Immature natural killer cell (primary cell): ENCODE results near the gene CCDC40. TPM values are rescaled to one million over a fixed set of nuclear protein-coding genes. Genes with fewer than 3 reads are reported as not detected.

Experiments used
- DNase-seq, 3 donors: peaks; one replicate each; pipeline ENCODE4 v3.0.0; 2022; ENCODE audit warnings: mixed read lengths in 1 of 3
- H3K27ac Mint-ChIP-seq, 6 donors: one replicate each; pipeline ENCODE4 v1.8.0; 2020; ENCODE audit warnings: mixed read lengths in 6 of 6, mild to moderate bottlenecking in 5 of 6, inconsistent platforms in 4 of 6, moderate library complexity in 3 of 6
- H3K27me3 Mint-ChIP-seq, 3 donors: one replicate each; pipeline ENCODE4 v1.8.0; 2020 to 2021; ENCODE audit warnings: low read depth in 3 of 3, mild to moderate bottlenecking in 3 of 3, mixed read lengths in 3 of 3, moderate library complexity in 3 of 3, inconsistent platforms in 1 of 3
- H3K36me3 Mint-ChIP-seq, 3 donors: one replicate each; pipeline ENCODE4 v1.8.0; 2020; ENCODE audit warnings: mixed read lengths in 3 of 3, inconsistent platforms in 2 of 3, mild to moderate bottlenecking in 2 of 3
- H3K4me1 Mint-ChIP-seq, 2 donors: one replicate each; pipeline ENCODE4 v1.8.0; 2020; ENCODE audit warnings: inconsistent platforms in 2 of 2, mild to moderate bottlenecking in 2 of 2, mixed read lengths in 2 of 2, moderate library complexity in 1 of 2
- H3K4me3 Mint-ChIP-seq, 5 donors: one replicate each; pipeline ENCODE4 v1.8.0; 2020; ENCODE audit warnings: mild to moderate bottlenecking in 5 of 5, mixed read lengths in 5 of 5, inconsistent platforms in 3 of 5, moderate library complexity in 3 of 5
- H3K9me3 Mint-ChIP-seq, 6 donors: one replicate each; pipeline ENCODE4 v1.8.0; 2020; ENCODE audit warnings: mild to moderate bottlenecking in 6 of 6, mixed read lengths in 6 of 6, inconsistent platforms in 4 of 6, moderate library complexity in 3 of 6
- polyA plus RNA-seq, 3 donors: library from polyadenylated mRNA; unstranded; fragments of 300-500 nt; fragmentation: Illumina TruSeq; gene quantifications; one replicate each; pipeline ENCODE4 v1.2.3, GENCODE V29; 2021

CCDC40 gene
- polyA plus RNA-seq, 3 donors from 2014 or later = not detected

- H3K27me3 Mint-ChIP-seq = peaks cover 0 to 5% (median 0%) of the 10 kb centered on the region in 3 donors
- H3K36me3 Mint-ChIP-seq = no peaks in the 10 kb centered on the region
- no peak for DNase-seq
- H3K27ac Mint-ChIP-seq = no peak overlapping the region
- no peaks in the 10 kb centered on the region for H3K4me1 Mint-ChIP-seq
- H3K9me3 Mint-ChIP-seq = no peaks in the 10 kb centered on the region
- H3K4me3 Mint-ChIP-seq = no peak overlapping the region
Observed at GRCh38 chr17:80058311-80058955, 22.0 kb downstream of the CCDC40 start.

GRCh38 chr17:80060644-80061043 is 24.2 kb downstream of the CCDC40 start:
- no peak for DNase-seq
- H3K4me3 Mint-ChIP-seq = no peak overlapping the region
- H3K4me1 Mint-ChIP-seq = no peaks in the 10 kb centered on the region
- H3K36me3 Mint-ChIP-seq = no peaks in the 10 kb centered on the region
- H3K9me3 Mint-ChIP-seq = no peaks in the 10 kb centered on the region
- H3K27ac Mint-ChIP-seq = no peak overlapping the region
- H3K27me3 Mint-ChIP-seq = peaks cover 0 to 5% (median 0%) of the 10 kb centered on the region in 3 donors

DNA sequence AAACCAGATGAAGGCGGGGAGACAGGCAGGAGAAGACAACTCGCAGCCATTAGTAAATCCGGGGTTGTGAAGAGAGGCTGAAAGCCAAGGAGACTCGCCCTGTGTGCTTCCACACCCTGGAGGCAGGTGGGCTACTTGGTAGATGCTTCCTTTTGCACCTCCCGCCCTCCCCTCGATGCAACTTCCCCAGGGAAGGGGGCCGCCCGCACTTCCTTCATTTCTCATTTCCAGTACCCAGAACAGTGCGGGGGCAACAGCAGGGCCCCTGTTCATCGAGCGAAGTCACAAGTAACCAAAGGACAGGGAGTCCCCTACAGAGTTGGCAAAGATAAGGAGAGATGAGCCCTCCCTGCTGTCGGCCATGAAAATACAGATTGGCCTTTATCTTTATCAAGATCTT is 25.0 kb downstream of the CCDC40 start:
- no peak overlapping the region for H3K4me3 Mint-ChIP-seq
- DNase-seq = no peak
- no peaks in the 10 kb centered on the region for H3K4me1 Mint-ChIP-seq
- H3K27ac Mint-ChIP-seq = no peak overlapping the region
- H3K9me3 Mint-ChIP-seq = no peaks in the 10 kb centered on the region
- peaks cover 0 to 5% (median 0%) of the 10 kb centered on the region in 3 donors for H3K27me3 Mint-ChIP-seq
- H3K36me3 Mint-ChIP-seq = no peaks in the 10 kb centered on the region

GRCh38 chr17:80063830-80064585 is 27.6 kb downstream of the CCDC40 start:
- no peaks in the 10 kb centered on the region for H3K36me3 Mint-ChIP-seq
- H3K4me1 Mint-ChIP-seq = no peaks in the 10 kb centered on the region
- H3K27me3 Mint-ChIP-seq = peaks cover 0 to 5% (median 0%) of the 10 kb centered on the region in 3 donors
- H3K9me3 Mint-ChIP-seq = no peaks in the 10 kb centered on the region
- no peak for DNase-seq
- no peak overlapping the region for H3K27ac Mint-ChIP-seq
- H3K4me3 Mint-ChIP-seq = no peak overlapping the region

GRCh38 chr17:80064696-80065095 is 28.3 kb downstream of the CCDC40 start:
- H3K4me3 Mint-ChIP-seq = no peak overlapping the region
- H3K36me3 Mint-ChIP-seq = no peaks in the 10 kb centered on the region
- H3K27ac Mint-ChIP-seq = no peak overlapping the region
- no peak for DNase-seq
- H3K4me1 Mint-ChIP-seq = no peaks in the 10 kb centered on the region
- H3K27me3 Mint-ChIP-seq = peaks cover 0 to 10% (median 0%) of the 10 kb centered on the region in 3 donors
- H3K9me3 Mint-ChIP-seq = no peaks in the 10 kb centered on the region

- peaks cover 0 to 7% (median 0%) of the 10 kb centered on the region in 3 donors for H3K27me3 Mint-ChIP-seq
- H3K36me3 Mint-ChIP-seq = no peaks in the 10 kb centered on the region
- no peaks in the 10 kb centered on the region for H3K4me1 Mint-ChIP-seq
- no peak overlapping the region for H3K4me3 Mint-ChIP-seq
- no peak for DNase-seq
- H3K9me3 Mint-ChIP-seq = no peaks in the 10 kb centered on the region
- H3K27ac Mint-ChIP-seq = no peak overlapping the region
Observed at GRCh38 chr17:80065478-80066170, 29.2 kb downstream of the CCDC40 start.

- Mint-ChIP-seq H3K36me3 (no peaks in the 10 kb centered on the region), H3K9me3 (no peaks in the 10 kb centered on the region), H3K27me3 (peaks cover 0 to 5% (median under 1%) of the 10 kb centered on the region in 3 donors), H3K4me3 (no peak overlapping the region), H3K27ac (no peak overlapping the region), H3K4me1 (peaks cover 0 to 4% of the 10 kb centered on the region in 2 donors)
- DNase-seq = no peak
Observed at GRCh38 chr17:80067393-80067986, 31.0 kb downstream of the CCDC40 start.

- DNase-seq = no peak
- Mint-ChIP-seq H3K27me3 (peaks cover 0 to 5% (median 3%) of the 10 kb centered on the region in 3 donors), H3K27ac (no peak overlapping the region), H3K4me1 (peaks cover 0 to 4% of the 10 kb centered on the region in 2 donors), H3K36me3 (no peaks in the 10 kb centered on the region), H3K4me3 (no peak overlapping the region), H3K9me3 (no peaks in the 10 kb centered on the region)
Observed at GRCh38 chr17:80068301-80069222, 32.1 kb downstream of the CCDC40 start.

DNA sequence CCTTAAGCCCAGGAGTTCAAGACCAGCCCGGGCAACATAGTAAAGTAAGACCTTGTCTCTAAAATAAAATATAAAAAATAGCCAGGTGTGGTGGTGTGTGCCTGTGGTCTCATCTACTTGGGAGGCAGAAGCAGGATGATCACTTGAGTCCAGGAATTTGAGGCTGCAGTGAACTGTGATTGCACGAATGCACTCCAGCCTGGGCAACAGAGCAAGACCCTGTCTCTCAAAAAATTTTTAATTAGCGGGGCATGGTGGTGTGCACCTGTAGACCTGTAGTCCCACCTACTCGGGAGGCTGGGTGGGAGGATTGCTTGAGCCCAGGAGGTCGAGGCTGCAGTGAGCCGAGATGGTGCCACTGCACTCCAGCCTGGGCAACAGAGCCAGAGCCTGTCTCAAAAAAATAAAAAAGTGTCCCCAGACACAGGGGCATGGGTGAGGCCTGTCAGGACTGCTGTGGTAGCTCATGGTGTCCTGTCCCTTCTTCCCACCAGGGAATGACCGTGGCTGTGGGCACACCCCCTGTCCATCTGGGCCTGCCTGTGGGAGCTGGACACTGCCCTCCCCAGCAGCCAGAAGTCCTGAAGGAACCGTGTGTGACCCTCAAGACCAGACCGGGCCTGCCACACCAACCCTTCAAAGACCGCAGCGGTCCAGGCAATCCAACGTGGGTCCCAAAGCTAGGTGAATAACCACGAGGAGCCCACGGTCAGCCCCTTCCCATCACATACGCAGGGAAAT is 34.1 kb downstream of the CCDC40 start:
- Mint-ChIP-seq H3K9me3 (no peaks in the 10 kb centered on the region), H3K4me1 (peaks cover 0 to 4% of the 10 kb centered on the region in 2 donors), H3K27me3 (peaks cover 0 to 8% (median 3%) of the 10 kb centered on the region in 3 donors), H3K36me3 (no peaks in the 10 kb centered on the region), H3K27ac (no peak overlapping the region), H3K4me3 (no peak overlapping the region)
- DNase-seq = no peak

DNA sequence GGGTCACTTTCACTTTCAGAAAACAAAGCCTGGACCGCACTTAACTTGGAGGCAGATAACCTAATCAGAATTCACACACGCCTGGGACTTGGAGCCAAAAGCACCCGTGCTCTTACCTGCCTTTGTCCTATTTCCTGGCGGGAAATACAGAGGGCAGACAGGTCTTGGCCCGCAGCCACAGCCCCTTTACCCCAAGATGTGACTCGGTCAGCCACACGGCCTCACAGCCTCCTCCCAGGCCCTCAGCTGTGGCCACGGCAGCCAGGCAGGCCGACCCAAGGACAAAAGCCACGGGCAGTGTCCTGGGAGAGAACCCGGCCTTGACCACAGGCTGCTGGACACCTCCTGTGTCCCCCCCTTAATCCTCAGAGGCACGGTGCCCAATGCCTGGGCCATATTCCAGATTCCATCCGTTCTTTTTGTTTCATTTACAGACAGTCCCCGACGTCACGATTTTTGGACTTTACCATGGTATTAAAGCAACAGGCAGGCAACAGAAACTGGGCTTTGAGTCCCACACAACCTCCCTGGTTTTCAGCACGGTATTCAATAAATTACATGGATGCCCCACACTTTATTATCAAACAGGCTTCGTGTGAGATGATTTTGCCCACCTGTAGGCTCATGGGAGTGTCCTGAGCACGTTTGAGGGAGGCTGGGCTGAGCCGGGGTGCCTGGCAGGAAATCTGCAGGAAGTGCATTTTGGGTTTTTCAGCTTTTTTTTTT is 34.8 kb downstream of the CCDC40 start:
- DNase-seq = no peak
- Mint-ChIP-seq H3K36me3 (no peaks in the 10 kb centered on the region), H3K4me1 (peaks cover 0 to 4% of the 10 kb centered on the region in 2 donors), H3K9me3 (no peaks in the 10 kb centered on the region), H3K4me3 (no peak overlapping the region), H3K27me3 (peaks cover 0 to 10% (median 3%) of the 10 kb centered on the region in 3 donors), H3K27ac (no peak overlapping the region)

DNA sequence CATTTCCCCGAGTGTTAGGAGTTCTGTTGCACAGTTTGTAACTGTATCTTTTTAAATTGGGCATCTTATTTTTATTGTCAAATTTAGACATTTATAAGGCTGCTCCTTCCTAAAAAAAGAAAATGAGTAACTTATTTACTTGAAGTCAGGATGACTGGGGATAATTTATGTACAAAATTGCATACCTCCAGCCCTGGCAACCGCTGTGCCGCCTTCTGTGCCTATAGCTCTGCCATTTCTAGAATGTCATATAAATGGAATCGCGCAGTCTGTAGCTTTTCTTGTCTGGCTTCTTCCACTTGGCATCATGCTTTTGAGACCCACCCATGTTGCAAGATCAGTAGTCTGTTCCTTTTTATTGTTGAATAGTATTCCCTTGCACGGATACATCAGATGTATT is 36.0 kb downstream of the CCDC40 start:
- peaks cover 0 to 10% (median 7%) of the 10 kb centered on the region in 3 donors for H3K27me3 Mint-ChIP-seq
- H3K4me1 Mint-ChIP-seq = peaks cover 0 to 4% of the 10 kb centered on the region in 2 donors
- no peaks in the 10 kb centered on the region for H3K9me3 Mint-ChIP-seq

GRCh38 chr17:80080081-80080480 is 43.6 kb downstream of the CCDC40 start:
- Mint-ChIP-seq H3K4me3 (no peak overlapping the region), H3K9me3 (no peaks in the 10 kb centered on the region), H3K27me3 (peaks cover 2 to 9% (median 2%) of the 10 kb centered on the region in 3 donors), H3K27ac (no peak overlapping the region), H3K4me1 (peaks cover 0 to 2% of the 10 kb centered on the region in 2 donors), H3K36me3 (no peaks in the 10 kb centered on the region)
- no peak for DNase-seq

More for the DNA sequence above, 36.0 kb downstream of the CCDC40 start:
- Mint-ChIP-seq H3K36me3 (no peaks in the 10 kb centered on the region), H3K4me3 (no peak overlapping the region), H3K27ac (no peak overlapping the region)
- no peak for DNase-seq
